HCT116 (cell line): ENCODE results near the gene MSTO1. TPM values are rescaled to one million over a fixed set of nuclear protein-coding genes. Genes with fewer than 3 reads are reported as not detected.
A peak's percentile ranks its signal among the peaks of the same experiment; 100 is the strongest.
"Not testable (repeated sequence)": the region's sequence is repeated elsewhere in the genome, so short reads cannot be mapped to it uniquely, and the experiment has no call there.

Source experiments
- ATAC-seq: fragments of 200-7000 bp; cut with Tn5 transposase; 2 replicates; pipeline ENCODE4 v1.9.1; 2020; ENCODE audit warnings: mild to moderate bottlenecking, moderate library complexity
- BruUV-seq: library from RNA; stranded (reverse); fragments of 400-500 nt; replicated peaks from 2 replicates; lab custom pipeline; 2021; lab: Mats Ljungman, UMichigan
- CTCF ChIA-PET: fragments of 300-600 bp; sonication (Branson Sonifier 250); formaldehyde crosslinking; loops from one replicate; lab custom pipeline; 2021; ENCODE audit warnings: antibody characterized with exemption; lab: Charles Lee
- POLR2A ChIA-PET: fragments of 300-600, 350-600 bp; sonication (Branson Sonifier 250); formaldehyde crosslinking; loops from one replicate; lab custom pipeline; 2021; ENCODE audit warnings: antibody characterized with exemption; lab: Charles Lee
- RAD21 ChIA-PET, 2 experiments: fragments of 300-600 bp; sonication (Branson Sonifier 250); formaldehyde crosslinking; loops; one replicate each; lab custom pipeline; 2023; ENCODE audit warnings: low total read pairs in 2 of 2; ENCODE audit not compliant: uncharacterized antibody in 2 of 2, unreplicated experiment in 2 of 2, low non-redundant PET in 1 of 2; lab: Charles Lee
- DNase-seq: peaks from one replicate; pipeline ENCODE4 v3.0.0-alpha.2; 2010; ENCODE audit warnings: low read depth, low spot score
- H2AFZ ChIP-seq: fragments of 200-600 bp; shearing (Covaris generic), sonication (generic); 2 replicates; pipeline ENCODE4 v1.6.1; 2017; ENCODE audit warnings: low read depth, mixed run types, mixed read lengths, antibody characterized with exemption, low read length; ENCODE audit not compliant: poor library complexity, severe bottlenecking
- H3K27ac ChIP-seq: 2 replicates; pipeline ENCODE4 v1.5.1; 2012; ENCODE audit warnings: low read depth, low read length
- H3K27me3 ChIP-seq: fragments of 200-600 bp; sonication (generic); 2 replicates; pipeline ENCODE4 v1.6.1; 2016; ENCODE audit warnings: mixed run types, low read length, mixed read lengths; ENCODE audit not compliant: insufficient read depth
- H3K36me3 ChIP-seq, 2 experiments: fragments of 200-500 bp in 1 of 2; fragments of 200-600 bp in 1 of 2; sonication (Bioruptor generic) in 1 of 2; sonication (generic) in 1 of 2; 2 replicates each; pipeline versions ENCODE4 v1.5.1 to v1.6.1; 2014 to 2016; ENCODE audit warnings: low read length in 2 of 2, inconsistent platforms in 1 of 2, mixed read lengths in 1 of 2, mixed run types in 1 of 2; ENCODE audit not compliant: insufficient read depth in 2 of 2, control insufficient read depth in 1 of 2
- H3K4me1 ChIP-seq, 2 experiments: fragments of 200-600 bp in 1 of 2; sonication (generic) in 1 of 2; 2 replicates each; pipeline versions ENCODE4 v1.5.1 to v1.6.1; 2012 to 2017; ENCODE audit warnings: low read length in 2 of 2, inconsistent platforms in 1 of 2, mild to moderate bottlenecking in 1 of 2, mixed read lengths in 1 of 2, mixed run types in 1 of 2, moderate library complexity in 1 of 2; ENCODE audit not compliant: insufficient read depth in 2 of 2, control insufficient read depth in 1 of 2
- H3K4me2 ChIP-seq: fragments of 200-600 bp; sonication (generic); 2 replicates; pipeline ENCODE4 v1.6.1; 2017; ENCODE audit warnings: mixed run types, low read length, mixed read lengths
- H3K4me3 ChIP-seq, 2 experiments: fragments of 200-600 bp in 1 of 2; sonication (generic) in 1 of 2; replicated peaks in 1 of 2; 2 replicates each; pipeline ENCODE4 v1.5.1; 2011 to 2016; ENCODE audit warnings: low read length in 2 of 2, control low read depth in 1 of 2, low read depth in 1 of 2, mild to moderate bottlenecking in 1 of 2, mixed read lengths in 1 of 2, mixed run types in 1 of 2
- H3K79me2 ChIP-seq: fragments of 200-600 bp; sonication (generic); 2 replicates; pipeline ENCODE4 v1.6.1; 2017; ENCODE audit warnings: mild to moderate bottlenecking, mixed run types, low read length, moderate library complexity, mixed read lengths; ENCODE audit not compliant: insufficient read depth
- H3K9ac ChIP-seq: fragments of 200-600 bp; sonication (generic); 2 replicates; pipeline ENCODE4 v1.6.1; 2016; ENCODE audit warnings: low read length, mixed read lengths
- H3K9me2 ChIP-seq: fragments of 200-600 bp; sonication (generic), shearing (Covaris generic); 2 replicates; pipeline ENCODE4 v1.6.1; 2017; ENCODE audit warnings: mixed run types, mild to moderate bottlenecking, moderate library complexity; ENCODE audit not compliant: insufficient read depth
- H3K9me3 ChIP-seq, 2 experiments: fragments of 200-500 bp in 1 of 2; fragments of 200-600 bp in 1 of 2; sonication (Bioruptor generic) in 1 of 2; sonication (generic) in 1 of 2; 2 replicates each; pipeline ENCODE4 v1.6.1; 2014 to 2017; ENCODE audit warnings: low read length in 2 of 2, mixed read lengths in 2 of 2, inconsistent platforms in 1 of 2, low read depth in 1 of 2, mild to moderate bottlenecking in 1 of 2, mixed run types in 1 of 2, moderate library complexity in 1 of 2; ENCODE audit not compliant: control insufficient read depth in 1 of 2, insufficient read depth in 1 of 2
- H4K20me1 ChIP-seq: fragments of 200-600 bp; sonication (generic), shearing (Covaris generic); 2 replicates; pipeline ENCODE4 v1.6.1; 2017; ENCODE audit warnings: mixed run types, mild to moderate bottlenecking, moderate library complexity; ENCODE audit not compliant: insufficient read depth
- CBX3 ChIP-seq: IDR thresholded peaks from 2 replicates; pipeline ENCODE4 v1.6.1; 2012; ENCODE audit warnings: low read depth
- RAD21 ChIP-seq: IDR thresholded peaks from 2 replicates; pipeline ENCODE4 v1.6.1; 2012; ENCODE audit warnings: low read depth, mild to moderate bottlenecking
- intact Hi-C: fragments of 100-400 bp; cut with micrococcal nuclease; formaldehyde crosslinking; loops from 2 replicates; pipeline ENCODE4 v1.10.0; 2022
- total RNA-seq: library from RNA; stranded (reverse); gene quantifications from one replicate; pipeline ENCODE4 v1.2.1, GENCODE V29; 2021; ENCODE audit not compliant: unreplicated experiment
- TF ChIP-seq, protein P1 (sequence below): IDR thresholded peaks from 2 replicates; pipeline ENCODE4 v1.6.1; 2012

Gene MSTO1
- total RNA-seq, 1 experiment from 2014 or later, result 56.4 TPM

DNA sequence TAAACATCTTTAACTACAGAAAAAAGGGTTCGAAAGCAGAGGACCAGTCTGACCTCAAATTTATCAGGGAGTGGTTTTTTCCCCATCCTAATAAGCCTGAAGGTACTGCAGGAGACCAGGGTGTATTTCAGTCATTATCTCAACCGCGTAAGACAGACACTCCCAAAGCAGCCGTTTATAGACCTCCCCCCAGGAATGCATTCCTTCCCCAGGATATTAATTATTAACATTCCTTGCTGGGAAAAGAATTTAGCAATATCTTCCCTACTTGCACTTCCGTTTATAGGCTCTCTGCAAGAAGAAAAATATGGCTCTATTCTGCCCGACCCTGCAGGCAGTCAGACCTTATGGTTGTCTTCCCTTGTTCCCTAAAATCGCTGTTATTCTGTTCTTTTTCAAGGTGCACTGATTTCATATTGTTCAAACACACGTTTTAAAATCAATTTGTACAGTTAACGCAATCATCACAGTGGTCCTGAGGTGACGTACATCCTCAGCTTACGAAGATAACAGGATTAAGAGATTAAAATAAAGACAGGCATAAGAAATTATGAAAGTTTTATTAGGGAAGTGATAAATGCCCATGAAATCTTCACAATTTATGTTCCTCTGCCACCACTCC, 32.7 kb downstream of the MSTO1 start:
- H3K4me2 ChIP-seq, H3K4me3 ChIP-seq, H3K36me3 ChIP-seq, H3K9ac ChIP-seq, RAD21 ChIA-PET, intact Hi-C loops, H2AFZ ChIP-seq, H3K27ac ChIP-seq, H3K79me2 ChIP-seq, H3K27me3 ChIP-seq, H3K4me1 ChIP-seq, ATAC-seq, H3K9me2 ChIP-seq, CTCF ChIA-PET, POLR2A ChIA-PET, DNase-seq, BruUV-seq, H4K20me1 ChIP-seq: not testable (repeated sequence)
- TF ChIP-seq CBX3, result peak; percentile 43; the same call in 1 of the 2 replicates
- peaks cover 8 to 18% of the 10 kb centered on the region in 2 experiments; a peak in 2 of 4 replicates for H3K9me3 ChIP-seq

DNA sequence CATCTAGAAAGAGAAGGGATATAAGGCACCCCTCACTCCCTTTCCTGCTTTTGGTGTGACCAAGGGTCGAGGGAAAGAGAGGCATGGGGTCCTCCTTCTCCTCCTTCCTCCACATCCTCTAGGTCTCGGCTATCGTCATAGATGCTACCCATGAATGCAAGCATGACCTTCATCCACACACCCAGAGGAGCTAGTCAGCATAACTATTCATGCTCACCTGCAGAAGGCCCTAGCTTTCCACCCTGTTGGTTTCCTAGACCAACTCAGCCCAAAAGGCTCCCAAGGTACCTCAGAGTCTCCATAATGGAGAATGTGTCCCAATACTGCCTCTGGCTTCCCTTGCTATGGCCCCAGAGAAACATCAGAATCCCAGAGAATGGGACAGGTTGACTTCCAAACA, 33.2 kb downstream of the MSTO1 start:
- peaks cover 8 to 18% of the 10 kb centered on the region in 2 experiments; a peak in 2 of 4 replicates for H3K9me3 ChIP-seq
- no peaks in the 10 kb centered on the region for H3K79me2 ChIP-seq
- H3K4me3 ChIP-seq, result no peak overlapping the region
- RAD21 ChIA-PET, result no interaction called here
- CTCF ChIA-PET, result no interaction called here
- ATAC-seq (0 out of 2 replicates have a peak, but pooled peaks have one; percentile 36), DNase-seq (no peak)
- H3K9ac ChIP-seq, result no peak overlapping the region
- no peak overlapping the region for H3K27ac ChIP-seq
- TF ChIP-seq CBX3 (peak; percentile 93), RAD21 (no peak)
- TF ChIP-seq, protein P1, sequence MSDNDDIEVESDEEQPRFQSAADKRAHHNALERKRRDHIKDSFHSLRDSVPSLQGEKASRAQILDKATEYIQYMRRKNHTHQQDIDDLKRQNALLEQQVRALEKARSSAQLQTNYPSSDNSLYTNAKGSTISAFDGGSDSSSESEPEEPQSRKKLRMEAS, result no peak
- POLR2A ChIA-PET, result no interaction called here
- no peaks in the 10 kb centered on the region for H3K27me3 ChIP-seq
- no peaks in the 10 kb centered on the region for H3K36me3 ChIP-seq
- H4K20me1 ChIP-seq, result no peaks in the 10 kb centered on the region
- H3K4me2 ChIP-seq, result no peak overlapping the region
- intact Hi-C loops, result no loop called here
- H3K9me2 ChIP-seq, result no peaks in the 10 kb centered on the region
- H2AFZ ChIP-seq, result no peak overlapping the region
- no TSS peak for BruUV-seq
- peaks cover 0 to 4% of the 10 kb centered on the region in 2 experiments; a peak in 3 of 4 replicates for H3K4me1 ChIP-seq
